GM06990 (cell line): ENCODE measurements around the gene PDCD1LG2.
"Not testable (repeated sequence)": the region's sequence is repeated elsewhere in the genome, so short reads cannot be mapped to it uniquely, and the experiment has no call there.

Source experiments
- DNase-seq: peaks from one replicate; pipeline ENCODE4 v3.0.0-alpha.2; 2011; ENCODE audit not compliant: insufficient read length; ENCODE audit errors: extremely low read depth
- H3K27me3 ChIP-seq: replicated peaks from 2 replicates; pipeline ENCODE4 v1.6.0; 2011; ENCODE audit warnings: low read length; ENCODE audit not compliant: control insufficient read depth, insufficient read depth
- H3K36me3 ChIP-seq: 2 replicates; pipeline ENCODE4 v1.5.1; 2011; ENCODE audit warnings: low read length; ENCODE audit not compliant: control insufficient read depth, insufficient read depth
- H3K4me3 ChIP-seq: replicated peaks from 2 replicates; pipeline ENCODE4 v1.5.1; 2011; ENCODE audit warnings: low read depth, mild to moderate bottlenecking, control low read depth, low read length
- TF ChIP-seq, protein P1 (sequence below): IDR thresholded peaks from 2 replicates; pipeline ENCODE4 v1.5.1; 2011; ENCODE audit warnings: low read length, control low read depth, mild to moderate bottlenecking, inconsistent platforms; ENCODE audit not compliant: insufficient read depth, poor library complexity, severe bottlenecking

PDCD1LG2 gene

DNA sequence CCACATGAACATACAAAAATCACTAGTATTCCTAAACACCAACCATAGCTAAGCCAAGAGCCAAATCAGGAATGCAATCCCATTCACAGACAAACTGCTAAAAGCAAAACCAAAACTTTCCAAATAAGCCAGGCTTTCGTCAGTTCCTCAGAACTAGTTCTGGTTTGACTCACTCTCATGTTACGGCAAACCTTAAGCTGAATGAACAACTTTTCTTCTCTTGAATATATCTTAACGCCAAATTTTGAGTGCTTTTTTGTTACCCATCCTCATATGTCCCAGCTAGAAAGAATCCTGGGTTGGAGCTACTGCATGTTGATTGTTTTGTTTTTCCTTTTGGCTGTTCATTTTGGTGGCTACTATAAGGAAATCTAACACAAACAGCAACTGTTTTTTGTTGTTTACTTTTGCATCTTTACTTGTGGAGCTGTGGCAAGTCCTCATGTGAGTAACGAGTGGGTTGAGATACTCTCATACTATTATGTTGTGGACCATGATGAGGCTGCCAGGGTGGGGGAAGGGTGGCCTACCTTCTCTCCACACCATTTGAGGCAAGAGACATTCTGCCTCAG, at the start of gene PDCD1LG2:
TSS of gene PDCD1LG2 (plus strand) at position 172 of the 572 bp plus-strand sequence. CDS start 12,016 bp downstream, outside the sequence.
- Histone ChIP-seq H3K36me3 (no peaks in the 10 kb centered on the region), H3K27me3 (no peaks in the 10 kb centered on the region), H3K4me3 (peak within 1 kb of the TSS; percentile 49)
- DNase-seq = peak; percentile 41
- TF ChIP-seq, protein P1, sequence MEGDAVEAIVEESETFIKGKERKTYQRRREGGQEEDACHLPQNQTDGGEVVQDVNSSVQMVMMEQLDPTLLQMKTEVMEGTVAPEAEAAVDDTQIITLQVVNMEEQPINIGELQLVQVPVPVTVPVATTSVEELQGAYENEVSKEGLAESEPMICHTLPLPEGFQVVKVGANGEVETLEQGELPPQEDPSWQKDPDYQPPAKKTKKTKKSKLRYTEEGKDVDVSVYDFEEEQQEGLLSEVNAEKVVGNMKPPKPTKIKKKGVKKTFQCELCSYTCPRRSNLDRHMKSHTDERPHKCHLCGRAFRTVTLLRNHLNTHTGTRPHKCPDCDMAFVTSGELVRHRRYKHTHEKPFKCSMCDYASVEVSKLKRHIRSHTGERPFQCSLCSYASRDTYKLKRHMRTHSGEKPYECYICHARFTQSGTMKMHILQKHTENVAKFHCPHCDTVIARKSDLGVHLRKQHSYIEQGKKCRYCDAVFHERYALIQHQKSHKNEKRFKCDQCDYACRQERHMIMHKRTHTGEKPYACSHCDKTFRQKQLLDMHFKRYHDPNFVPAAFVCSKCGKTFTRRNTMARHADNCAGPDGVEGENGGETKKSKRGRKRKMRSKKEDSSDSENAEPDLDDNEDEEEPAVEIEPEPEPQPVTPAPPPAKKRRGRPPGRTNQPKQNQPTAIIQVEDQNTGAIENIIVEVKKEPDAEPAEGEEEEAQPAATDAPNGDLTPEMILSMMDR = no peak

DNA sequence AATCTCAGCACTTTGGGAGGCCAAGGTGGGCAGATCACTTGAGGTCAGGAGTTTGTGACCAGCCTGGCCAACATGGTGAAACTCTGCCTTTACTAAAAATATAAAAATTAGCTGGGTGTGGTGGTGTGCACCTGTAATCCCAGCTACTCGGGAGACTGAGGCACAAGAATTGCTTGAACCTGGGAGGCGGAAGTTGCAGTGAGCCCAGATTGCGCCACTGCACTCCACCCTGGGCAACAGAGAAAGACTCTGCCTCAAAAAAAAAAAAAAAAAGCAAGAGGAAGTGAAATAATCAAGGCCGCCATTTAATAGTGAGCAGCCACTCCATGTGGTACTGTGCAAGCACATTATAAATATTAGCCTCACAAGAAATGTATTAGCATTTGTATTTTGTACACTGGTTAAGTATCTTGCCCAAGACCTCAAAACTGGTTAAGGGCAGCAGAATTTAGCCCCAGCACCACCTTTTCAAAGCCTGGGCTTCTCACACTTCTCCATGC, 45.5 kb upstream of the PDCD1LG2 start:
- DNase-seq, H3K27me3 ChIP-seq, H3K4me3 ChIP-seq: not testable (repeated sequence)
- peaks cover 26% of the 10 kb centered on the region for H3K36me3 ChIP-seq

DNA sequence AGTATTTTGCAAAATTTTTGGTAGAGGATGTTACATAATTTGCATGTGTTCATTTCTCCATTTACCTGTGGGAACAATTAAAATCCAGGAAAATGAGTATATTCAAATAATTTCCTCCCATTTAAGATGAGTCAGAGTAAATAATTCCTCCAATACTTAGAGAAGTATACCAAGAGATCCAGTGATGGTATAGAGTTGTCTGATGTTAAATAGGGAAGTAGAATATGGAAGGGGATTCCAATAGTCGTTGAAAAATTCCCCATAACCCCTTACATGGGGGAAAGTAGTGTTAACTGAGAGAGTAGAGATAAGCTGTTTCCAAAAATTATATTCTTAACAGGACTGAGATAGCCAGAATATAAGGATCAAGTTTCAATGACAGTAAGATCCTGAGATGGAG, 44.3 kb upstream of the PDCD1LG2 start:
- DNase-seq = no peak
- H3K36me3 ChIP-seq = peaks cover 26% of the 10 kb centered on the region
- H3K27me3 ChIP-seq = no peaks in the 10 kb centered on the region
- H3K4me3 ChIP-seq = no peak overlapping the region
- TF ChIP-seq, protein P1 = no peak

DNA sequence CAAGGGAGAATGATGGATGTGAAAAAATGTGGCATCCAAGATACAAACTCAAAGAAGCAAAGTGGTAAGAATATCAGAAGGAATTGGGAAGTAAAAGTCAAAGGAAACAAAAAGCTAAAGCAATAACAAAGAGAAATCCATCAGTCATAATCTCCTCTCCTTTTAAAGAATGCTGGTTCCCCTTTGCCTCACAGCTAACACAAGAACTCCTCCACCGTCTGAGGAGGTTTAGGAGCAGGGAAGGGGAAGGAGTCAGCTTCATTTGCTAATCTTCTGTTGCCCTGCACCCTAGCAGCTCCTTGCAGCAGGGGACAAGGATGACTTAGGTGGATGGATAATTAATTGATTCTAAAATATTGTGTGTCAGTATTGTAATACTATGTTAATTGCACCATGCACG, 43.6 kb upstream of the PDCD1LG2 start:
- no peak overlapping the region for H3K4me3 ChIP-seq
- TF ChIP-seq, protein P1 = no peak
- H3K27me3 ChIP-seq = no peaks in the 10 kb centered on the region
- no peak for DNase-seq
- peaks cover 26% of the 10 kb centered on the region for H3K36me3 ChIP-seq

DNA sequence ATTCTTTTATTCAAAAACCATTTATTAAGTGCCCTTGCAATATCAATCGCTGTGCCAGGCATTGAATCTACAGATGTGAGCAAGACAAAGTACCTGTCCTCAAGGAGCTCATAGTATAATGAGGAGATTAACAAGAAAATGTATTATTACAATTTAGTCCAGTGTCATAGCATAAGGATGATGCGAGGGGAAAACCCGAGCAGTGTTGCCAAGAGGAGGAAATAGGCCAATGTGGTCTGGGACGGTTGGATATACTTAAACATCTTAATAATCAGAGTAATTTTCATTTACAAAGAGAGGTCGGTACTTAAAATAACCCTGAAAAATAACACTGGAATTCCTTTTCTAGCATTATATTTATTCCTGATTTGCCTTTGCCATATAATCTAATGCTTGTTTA, 41.5 kb upstream of the PDCD1LG2 start:
- TF ChIP-seq, protein P1 = no peak
- no peaks in the 10 kb centered on the region for H3K27me3 ChIP-seq
- H3K36me3 ChIP-seq = peaks cover 18% of the 10 kb centered on the region
- no peak overlapping the region for H3K4me3 ChIP-seq
- no peak for DNase-seq

DNA sequence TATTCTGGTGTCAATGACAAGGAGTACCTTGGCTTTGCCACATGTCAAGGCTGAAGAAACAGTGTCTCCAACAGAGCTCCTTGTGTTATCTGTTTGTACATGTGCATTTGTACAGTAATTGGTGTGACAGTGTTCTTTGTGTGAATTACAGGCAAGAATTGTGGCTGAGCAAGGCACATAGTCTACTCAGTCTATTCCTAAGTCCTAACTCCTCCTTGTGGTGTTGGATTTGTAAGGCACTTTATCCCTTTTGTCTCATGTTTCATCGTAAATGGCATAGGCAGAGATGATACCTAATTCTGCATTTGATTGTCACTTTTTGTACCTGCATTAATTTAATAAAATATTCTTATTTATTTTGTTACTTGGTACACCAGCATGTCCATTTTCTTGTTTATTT, 40.2 kb upstream of the PDCD1LG2 start:
- Histone ChIP-seq H3K4me3 (no peak overlapping the region), H3K36me3 (peaks cover 12% of the 10 kb centered on the region), H3K27me3 (no peaks in the 10 kb centered on the region)
- no peak for DNase-seq
- TF ChIP-seq, protein P1 = no peak
